OCI-LY1 (cell line): Measurements from ENCODE around the gene LPIN1.

ENCODE experiments used
- EZH2 ChIP-seq: fragments of 200-600 bp; sonication (generic), shearing (Covaris generic); IDR thresholded peaks from 2 replicates; pipeline ENCODE4 v1.8.0; 2017; ENCODE audit warnings: borderline replicate concordance, mixed run types, mild to moderate bottlenecking, antibody characterized with exemption, low read length, moderate library complexity, mixed read lengths
- TF ChIP-seq, protein P1 (sequence below): fragments of 200-600 bp; sonication (generic), shearing (Covaris generic); IDR thresholded peaks from 2 replicates; pipeline ENCODE4 v1.5.1; 2017; ENCODE audit warnings: mild to moderate bottlenecking, antibody characterized with exemption, low read length, moderate library complexity, mixed read lengths

DNA sequence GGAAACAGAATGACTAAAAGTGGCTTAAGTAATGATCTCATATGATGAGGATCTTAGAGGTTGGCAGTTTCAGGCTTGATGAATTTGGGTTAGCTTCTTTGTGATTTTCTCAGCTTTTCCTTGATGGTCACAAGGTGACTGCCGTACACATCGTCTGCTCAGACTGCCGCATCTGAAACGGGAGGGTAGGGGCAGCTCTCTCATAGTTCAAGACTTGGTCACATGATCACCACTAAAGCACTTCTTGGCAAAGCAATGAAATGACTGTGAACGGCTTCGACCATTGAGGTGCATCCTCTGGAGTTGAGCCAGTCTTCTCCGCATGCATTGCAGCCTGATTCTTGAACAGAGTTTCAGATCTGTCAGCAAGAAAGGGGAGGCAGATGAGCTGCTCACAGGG is 43.8 kb downstream of the LPIN1 start:
- TF ChIP-seq, protein P1, sequence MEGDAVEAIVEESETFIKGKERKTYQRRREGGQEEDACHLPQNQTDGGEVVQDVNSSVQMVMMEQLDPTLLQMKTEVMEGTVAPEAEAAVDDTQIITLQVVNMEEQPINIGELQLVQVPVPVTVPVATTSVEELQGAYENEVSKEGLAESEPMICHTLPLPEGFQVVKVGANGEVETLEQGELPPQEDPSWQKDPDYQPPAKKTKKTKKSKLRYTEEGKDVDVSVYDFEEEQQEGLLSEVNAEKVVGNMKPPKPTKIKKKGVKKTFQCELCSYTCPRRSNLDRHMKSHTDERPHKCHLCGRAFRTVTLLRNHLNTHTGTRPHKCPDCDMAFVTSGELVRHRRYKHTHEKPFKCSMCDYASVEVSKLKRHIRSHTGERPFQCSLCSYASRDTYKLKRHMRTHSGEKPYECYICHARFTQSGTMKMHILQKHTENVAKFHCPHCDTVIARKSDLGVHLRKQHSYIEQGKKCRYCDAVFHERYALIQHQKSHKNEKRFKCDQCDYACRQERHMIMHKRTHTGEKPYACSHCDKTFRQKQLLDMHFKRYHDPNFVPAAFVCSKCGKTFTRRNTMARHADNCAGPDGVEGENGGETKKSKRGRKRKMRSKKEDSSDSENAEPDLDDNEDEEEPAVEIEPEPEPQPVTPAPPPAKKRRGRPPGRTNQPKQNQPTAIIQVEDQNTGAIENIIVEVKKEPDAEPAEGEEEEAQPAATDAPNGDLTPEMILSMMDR, result no peak
- TF ChIP-seq EZH2, result no peak
